Large intestine (tissue), 3 donors: ENCODE measurements around the gene P4HA3. TPM values are rescaled to one million over a fixed set of nuclear protein-coding genes. Genes with fewer than 3 reads are reported as not detected.

Source experiments
- DNase-seq, 2 donors: peaks; one replicate each; pipeline versions ENCODE4 v3.0.0 to v3.0.0-alpha.2; 2013
- H3K27ac ChIP-seq: one replicate; pipeline ENCODE4 v1.5.1; 2013; ENCODE audit warnings: low read length
- H3K27me3 ChIP-seq: 2 replicates; pipeline ENCODE4 v1.6.1; 2013; ENCODE audit warnings: low read length; ENCODE audit not compliant: control insufficient read depth, insufficient read depth
- H3K36me3 ChIP-seq: 2 replicates; pipeline ENCODE4 v1.6.1; 2013; ENCODE audit warnings: low read length; ENCODE audit not compliant: control insufficient read depth, insufficient read depth
- H3K4me1 ChIP-seq: one replicate; pipeline ENCODE4 v1.6.1; 2013; ENCODE audit warnings: low read length; ENCODE audit not compliant: control insufficient read depth, insufficient read depth
- H3K4me3 ChIP-seq: one replicate; pipeline ENCODE4 v1.5.1; 2013; ENCODE audit warnings: low read length
- H3K9me3 ChIP-seq: one replicate; pipeline ENCODE4 v1.6.1; 2013; ENCODE audit warnings: mild to moderate bottlenecking, low read depth, low read length, moderate library complexity; ENCODE audit not compliant: control insufficient read depth
- WGBS: methylation state at CpG from one replicate; pipeline ENCODE4 v1.1.5; 2013; ENCODE audit warnings: low lambda C conversion rate; ENCODE audit not compliant: insufficient coverage; 5-methylcytosine and 5-hydroxymethylcytosine counted together
- polyA plus RNA-seq: library from polyadenylated mRNA; unstranded; fragments of 120-200 nt; gene quantifications from one replicate; pipeline ENCODE4 v1.2.1, GENCODE V29; 2013

The P4HA3 gene
- polyA plus RNA-seq, 1 donor = 1.3 TPM

- H3K4me1 ChIP-seq = no peaks in the 10 kb centered on the region
These were observed 27.0 kb downstream of the P4HA3 start for GRCh38 chr11:74284466-74284865.

GRCh38 chr11:74283580-74284180, 27.8 kb downstream of the P4HA3 start:
- H3K4me1 ChIP-seq = no peaks in the 10 kb centered on the region
- 92% methylated on average over 2 of the region's 3 CpGs for WGBS
- H3K4me3 ChIP-seq = no peak overlapping the region
- no peak overlapping the region for H3K27ac ChIP-seq
- DNase-seq = no peak
- no peaks in the 10 kb centered on the region for H3K36me3 ChIP-seq
- no peaks in the 10 kb centered on the region for H3K27me3 ChIP-seq
- H3K9me3 ChIP-seq = no peaks in the 10 kb centered on the region

More at GRCh38 chr11:74284466-74284865, 27.0 kb downstream of the P4HA3 start:
- Histone ChIP-seq H3K27ac (no peak overlapping the region), H3K36me3 (no peaks in the 10 kb centered on the region), H3K27me3 (no peaks in the 10 kb centered on the region), H3K4me3 (no peak overlapping the region), H3K9me3 (no peaks in the 10 kb centered on the region)
- WGBS = no CpG with 5 or more reads among the region's 2 CpGs
- DNase-seq = no peak

- no peak overlapping the region for H3K27ac ChIP-seq
- DNase-seq = no peak
- H3K9me3 ChIP-seq = no peaks in the 10 kb centered on the region
- H3K4me3 ChIP-seq = no peak overlapping the region
- no peaks in the 10 kb centered on the region for H3K27me3 ChIP-seq
- H3K4me1 ChIP-seq = no peaks in the 10 kb centered on the region
- no peaks in the 10 kb centered on the region for H3K36me3 ChIP-seq
- 100% methylated on average over 1 of the region's 5 CpGs for WGBS
These were observed 28.5 kb downstream of the P4HA3 start for GRCh38 chr11:74282914-74283371.

GRCh38 chr11:74282421-74282820, 29.0 kb downstream of the P4HA3 start:
- H3K9me3 ChIP-seq = no peaks in the 10 kb centered on the region
- H3K27ac ChIP-seq = no peak overlapping the region
- WGBS = no CpG with 5 or more reads among the region's 3 CpGs
- H3K4me1 ChIP-seq = peaks cover 2% of the 10 kb centered on the region
- H3K36me3 ChIP-seq = no peaks in the 10 kb centered on the region
- DNase-seq = no peak
- no peaks in the 10 kb centered on the region for H3K27me3 ChIP-seq
- H3K4me3 ChIP-seq = no peak overlapping the region

GRCh38 chr11:74280494-74280893, 30.9 kb downstream of the P4HA3 start:
- Histone ChIP-seq H3K36me3 (no peaks in the 10 kb centered on the region), H3K27ac (no peak overlapping the region)
- DNase-seq = no peak

GRCh38 chr11:74279256-74279655, 32.2 kb downstream of the P4HA3 start:
- Histone ChIP-seq H3K27ac (no peak overlapping the region), H3K9me3 (no peaks in the 10 kb centered on the region), H3K36me3 (no peaks in the 10 kb centered on the region), H3K4me3 (no peak overlapping the region), H3K4me1 (peaks cover 2% of the 10 kb centered on the region), H3K27me3 (no peaks in the 10 kb centered on the region)
- no CpG with 5 or more reads among the region's 5 CpGs for WGBS
- no peak for DNase-seq

More at GRCh38 chr11:74280494-74280893, 30.9 kb downstream of the P4HA3 start:
- Histone ChIP-seq H3K4me3 (no peak overlapping the region), H3K4me1 (peaks cover 2% of the 10 kb centered on the region), H3K9me3 (no peaks in the 10 kb centered on the region), H3K27me3 (no peaks in the 10 kb centered on the region)

GRCh38 chr11:74278721-74279161, 32.7 kb downstream of the P4HA3 start:
- Histone ChIP-seq H3K27ac (no peak overlapping the region), H3K4me1 (peaks cover 2% of the 10 kb centered on the region), H3K9me3 (no peaks in the 10 kb centered on the region), H3K27me3 (no peaks in the 10 kb centered on the region), H3K36me3 (no peaks in the 10 kb centered on the region), H3K4me3 (no peak overlapping the region)
- DNase-seq = no peak
- WGBS = no CpG with 5 or more reads among the region's 1 CpG

- WGBS = 83% methylated on average over 1 of the region's 2 CpGs
- Histone ChIP-seq H3K9me3 (no peaks in the 10 kb centered on the region), H3K27ac (no peak overlapping the region)
These were observed 33.3 kb downstream of the P4HA3 start for GRCh38 chr11:74278103-74278502.

GRCh38 chr11:74276581-74276980, 34.9 kb downstream of the P4HA3 start:
- no peak overlapping the region for H3K27ac ChIP-seq
- WGBS = 100% methylated on average over 1 of the region's 2 CpGs
- H3K36me3 ChIP-seq = no peaks in the 10 kb centered on the region
- no peak for DNase-seq
- H3K4me3 ChIP-seq = no peak overlapping the region
- H3K9me3 ChIP-seq = no peaks in the 10 kb centered on the region
- peaks cover 2% of the 10 kb centered on the region for H3K4me1 ChIP-seq
- no peaks in the 10 kb centered on the region for H3K27me3 ChIP-seq

More at GRCh38 chr11:74278103-74278502, 33.3 kb downstream of the P4HA3 start:
- no peaks in the 10 kb centered on the region for H3K36me3 ChIP-seq
- peaks cover 2% of the 10 kb centered on the region for H3K4me1 ChIP-seq
- no peaks in the 10 kb centered on the region for H3K27me3 ChIP-seq
- no peak for DNase-seq
- no peak overlapping the region for H3K4me3 ChIP-seq

- Histone ChIP-seq H3K4me1 (no peaks in the 10 kb centered on the region), H3K4me3 (no peak overlapping the region), H3K36me3 (no peaks in the 10 kb centered on the region), H3K27ac (no peak overlapping the region), H3K27me3 (no peaks in the 10 kb centered on the region), H3K9me3 (no peaks in the 10 kb centered on the region)
- no CpG with 5 or more reads among the region's 4 CpGs for WGBS
- DNase-seq = no peak
These were observed 39.2 kb downstream of the P4HA3 start for GRCh38 chr11:74272276-74272675.

- Histone ChIP-seq H3K4me1 (no peaks in the 10 kb centered on the region), H3K4me3 (no peak overlapping the region), H3K36me3 (no peaks in the 10 kb centered on the region), H3K27ac (no peak overlapping the region), H3K27me3 (no peaks in the 10 kb centered on the region), H3K9me3 (no peaks in the 10 kb centered on the region)
- no peak for DNase-seq
- WGBS = 80% methylated on average over 2 of the region's 11 CpGs
These were observed 42.2 kb downstream of the P4HA3 start for GRCh38 chr11:74269161-74269811.
